ENCODE results near the gene NLRP14.

GRCh38 chr11:7056828-7057513 lies 36.7 kb downstream of the NLRP14 start:
- TF ChIP-seq POLR2A (IDR thresholded peaks at IDR 0.05) (no peak), CTCF (IDR thresholded peaks at IDR 0.05) (no peak)

Data from body of pancreas (tissue), 4 donors.